GM21737 (cell line): ENCODE data around the gene GCNT1.
"Not testable (repeated sequence)": the region's sequence is repeated elsewhere in the genome, so short reads cannot be mapped to it uniquely, and the experiment has no call there.

ENCODE experiments used
- ATAC-seq: cut with Tn5 transposase; IDR thresholded peaks from one replicate; pipeline ENCODE4 v1.9.1; 2021; ENCODE audit warnings: mild to moderate bottlenecking, moderate library complexity; ENCODE audit not compliant: unreplicated experiment

The GCNT1 gene

DNA sequence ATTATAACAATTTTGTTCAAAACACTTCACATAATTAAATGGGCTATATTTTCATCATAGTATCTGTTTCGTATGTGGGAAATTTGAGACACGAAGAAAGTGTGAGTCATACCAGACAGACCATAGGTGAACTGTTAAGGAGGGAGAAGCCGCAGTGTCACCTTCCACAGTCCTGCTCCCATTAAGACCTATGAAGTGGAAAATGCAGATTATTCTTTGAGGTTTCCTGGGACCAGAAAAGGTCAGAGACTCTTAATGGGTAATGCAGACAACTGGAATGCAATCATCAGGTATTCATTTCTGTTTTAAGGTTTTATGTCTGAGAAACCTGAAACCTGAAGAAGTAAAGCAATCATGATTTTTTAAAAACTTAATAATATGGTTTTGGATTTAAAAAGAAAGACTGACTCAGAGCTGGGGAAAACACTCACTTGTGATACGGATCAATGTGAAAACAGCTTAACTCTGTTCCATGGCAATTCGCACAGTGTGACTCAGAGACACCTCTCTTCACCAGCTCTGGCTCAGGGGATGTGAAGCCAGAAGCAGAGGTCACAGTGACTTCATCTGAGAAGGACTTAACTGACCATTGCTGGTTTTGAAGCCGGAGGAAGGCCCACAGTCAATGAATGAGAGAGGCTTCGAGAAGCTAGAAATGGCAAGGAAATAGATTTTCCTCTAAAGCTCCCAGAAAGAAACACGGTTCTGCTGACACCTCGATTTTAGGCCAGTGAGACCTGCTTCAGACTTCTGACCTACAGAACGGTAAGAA is 17.2 kb upstream of the GCNT1 start:
- peak; percentile 56 for ATAC-seq

DNA sequence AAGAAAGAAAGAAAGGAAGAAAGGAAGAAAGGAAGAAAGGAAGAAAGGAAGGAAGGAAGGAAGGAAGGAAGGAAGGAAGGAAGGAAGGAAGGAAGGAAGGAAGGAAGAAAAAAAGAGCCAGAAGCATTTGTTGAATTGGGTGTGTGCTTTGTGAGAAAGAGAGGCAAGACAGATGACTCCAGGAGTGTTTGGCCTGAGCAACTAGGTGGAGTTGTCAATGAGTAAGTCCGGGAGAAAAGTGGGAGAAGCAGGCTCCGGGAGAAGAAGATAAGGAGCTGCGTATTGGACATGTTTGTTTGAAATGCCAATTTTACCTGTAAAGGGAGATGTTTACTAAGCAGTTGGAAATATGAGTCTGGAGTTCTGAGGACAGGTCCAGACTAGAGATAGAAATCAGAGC is 15.1 kb upstream of the GCNT1 start:
- no peak for ATAC-seq

DNA sequence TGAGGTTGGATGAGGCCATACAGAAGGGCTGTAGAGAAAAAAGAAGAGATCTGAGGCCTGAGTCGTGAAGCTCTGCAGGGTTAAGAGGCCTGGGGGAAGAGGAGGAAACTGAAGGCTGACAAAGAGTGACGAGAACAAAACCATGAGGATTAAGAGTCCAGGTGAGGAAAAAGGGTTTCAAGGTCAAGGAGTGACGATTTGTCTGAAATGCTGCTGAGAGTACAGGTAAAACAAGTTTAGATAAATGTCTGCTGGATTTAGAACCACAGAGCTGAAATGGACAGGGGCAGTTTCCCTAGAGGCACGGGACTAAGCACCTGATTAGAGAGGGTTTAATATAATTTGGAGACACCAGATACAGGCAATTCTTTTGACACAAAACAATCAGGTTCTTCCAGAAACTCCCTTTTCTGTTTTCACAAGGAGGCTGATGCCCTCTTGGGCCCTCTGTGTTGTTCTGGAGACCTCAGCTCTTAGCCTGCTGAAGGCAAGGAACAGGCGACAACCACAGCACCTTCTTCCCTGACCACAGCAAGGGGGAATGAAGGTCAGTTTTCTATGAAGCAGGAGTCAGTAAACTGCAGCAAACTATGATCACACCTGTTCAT is 14.6 kb upstream of the GCNT1 start:
- no peak for ATAC-seq

DNA sequence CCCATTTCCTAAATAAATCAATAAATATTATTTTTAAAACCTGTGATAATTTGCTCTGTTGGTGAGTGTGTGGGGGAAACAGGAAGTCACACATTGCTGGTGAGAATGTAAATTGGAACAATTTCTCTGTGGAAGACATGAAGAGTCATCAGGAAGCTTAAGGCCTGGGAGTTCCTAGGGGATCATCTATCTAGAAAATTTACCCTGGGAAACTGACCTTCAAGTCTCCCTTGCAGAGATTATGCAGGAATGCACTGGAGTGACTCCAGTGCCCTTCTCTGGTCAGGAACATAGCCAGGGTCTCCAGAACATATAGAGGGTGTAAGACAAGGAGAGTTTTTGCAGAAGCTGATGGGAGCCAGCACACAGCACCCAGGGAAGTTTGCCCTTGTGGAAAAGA is 13.0 kb upstream of the GCNT1 start:
- ATAC-seq = no peak

DNA sequence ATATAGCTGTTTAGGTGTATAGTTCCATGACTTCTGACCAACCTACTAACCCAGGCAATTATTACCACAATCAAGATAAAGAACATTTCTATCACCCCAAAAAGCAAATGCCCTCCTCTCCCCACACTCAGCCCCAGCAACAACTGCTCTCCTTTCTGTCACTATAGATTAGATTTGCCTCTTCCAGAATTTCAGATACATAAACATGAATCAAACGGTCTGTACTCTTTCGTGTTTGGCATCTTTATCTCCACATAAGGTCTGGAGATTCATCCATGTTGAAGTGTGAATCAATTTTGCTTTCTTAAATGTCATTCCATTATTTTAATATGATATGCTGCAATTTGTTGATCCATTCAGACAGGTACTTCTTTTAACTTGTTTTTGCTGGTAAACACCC is 10.5 kb upstream of the GCNT1 start:
- no peak for ATAC-seq

DNA sequence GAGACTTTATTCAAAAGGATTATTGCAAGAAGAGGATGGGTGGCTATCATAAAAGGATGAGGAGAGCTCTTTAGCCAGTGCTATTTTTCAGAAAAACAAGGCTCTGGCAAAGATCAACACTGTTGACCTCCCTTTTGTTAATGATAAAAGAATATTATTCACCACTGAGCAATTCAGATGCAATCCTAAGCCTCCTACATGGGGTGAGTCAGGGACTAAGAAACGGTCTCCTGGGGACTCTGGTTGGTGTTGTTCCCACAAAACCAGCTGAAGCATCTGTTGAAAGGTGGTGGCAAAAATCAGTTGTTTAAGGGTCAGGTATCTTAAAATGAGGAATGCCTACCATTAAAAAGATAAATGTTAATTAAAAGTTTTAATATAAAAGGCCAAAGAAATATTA is 7.7 kb upstream of the GCNT1 start:
- no peak for ATAC-seq

DNA sequence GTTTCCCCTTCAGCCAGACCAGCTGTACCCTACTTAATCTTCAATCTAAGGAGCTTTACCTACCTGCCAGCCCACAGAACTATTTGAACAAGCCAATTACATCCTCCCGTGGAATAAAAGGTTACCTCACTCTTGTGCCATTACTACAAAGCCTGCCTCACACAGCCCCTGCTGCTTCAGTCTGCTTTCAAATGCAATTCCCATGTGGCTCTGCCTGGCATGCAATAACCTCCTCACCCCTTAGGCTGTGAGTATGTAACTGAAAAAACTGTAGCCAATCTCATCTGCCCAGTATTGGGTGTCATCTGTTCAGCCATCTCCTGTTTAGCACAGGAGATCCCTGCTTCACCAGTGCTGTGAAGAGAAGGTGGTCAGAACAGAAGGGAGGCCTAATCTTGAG is 6.1 kb upstream of the GCNT1 start:
- ATAC-seq = no peak

DNA sequence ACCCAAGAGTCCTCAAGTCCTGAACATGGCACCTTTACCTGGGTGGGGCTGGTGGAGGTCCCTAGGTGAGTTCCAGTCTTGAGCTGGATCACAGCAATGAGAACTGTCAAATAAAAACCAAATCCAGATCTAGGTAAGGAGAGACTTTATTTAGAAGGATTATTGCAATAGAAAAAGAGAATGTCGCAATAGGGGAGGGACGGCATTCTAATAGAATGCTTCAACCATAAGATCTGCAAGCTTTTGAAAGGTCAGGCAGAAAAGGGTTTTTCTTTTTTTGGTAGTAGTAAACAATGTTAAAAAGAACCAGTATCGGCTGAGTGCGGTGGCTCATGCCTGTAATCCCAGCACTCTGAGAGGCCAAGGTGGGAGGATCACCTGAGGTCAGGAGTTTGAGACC is 5.2 kb upstream of the GCNT1 start:
- ATAC-seq = no peak

DNA sequence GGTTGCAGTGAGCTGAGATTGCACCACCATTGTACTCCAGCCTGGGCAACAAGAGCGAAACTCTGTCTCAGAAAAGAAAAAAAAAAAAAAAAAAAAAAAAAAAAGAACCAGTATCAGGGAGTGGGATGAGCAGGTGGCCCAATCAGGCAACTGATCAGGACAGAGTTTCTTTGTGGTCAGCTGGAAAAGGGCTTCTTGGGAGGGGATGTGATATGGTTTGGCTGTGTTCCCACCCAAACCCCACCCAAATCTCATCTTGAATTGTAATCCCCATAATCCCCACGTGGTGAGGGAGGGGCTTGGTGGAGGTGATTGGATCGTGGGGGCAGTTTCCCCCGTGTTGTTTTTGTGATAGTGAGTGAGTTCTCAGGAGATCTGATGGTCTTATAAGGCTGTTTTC is 4.7 kb upstream of the GCNT1 start:
- no peak for ATAC-seq

DNA sequence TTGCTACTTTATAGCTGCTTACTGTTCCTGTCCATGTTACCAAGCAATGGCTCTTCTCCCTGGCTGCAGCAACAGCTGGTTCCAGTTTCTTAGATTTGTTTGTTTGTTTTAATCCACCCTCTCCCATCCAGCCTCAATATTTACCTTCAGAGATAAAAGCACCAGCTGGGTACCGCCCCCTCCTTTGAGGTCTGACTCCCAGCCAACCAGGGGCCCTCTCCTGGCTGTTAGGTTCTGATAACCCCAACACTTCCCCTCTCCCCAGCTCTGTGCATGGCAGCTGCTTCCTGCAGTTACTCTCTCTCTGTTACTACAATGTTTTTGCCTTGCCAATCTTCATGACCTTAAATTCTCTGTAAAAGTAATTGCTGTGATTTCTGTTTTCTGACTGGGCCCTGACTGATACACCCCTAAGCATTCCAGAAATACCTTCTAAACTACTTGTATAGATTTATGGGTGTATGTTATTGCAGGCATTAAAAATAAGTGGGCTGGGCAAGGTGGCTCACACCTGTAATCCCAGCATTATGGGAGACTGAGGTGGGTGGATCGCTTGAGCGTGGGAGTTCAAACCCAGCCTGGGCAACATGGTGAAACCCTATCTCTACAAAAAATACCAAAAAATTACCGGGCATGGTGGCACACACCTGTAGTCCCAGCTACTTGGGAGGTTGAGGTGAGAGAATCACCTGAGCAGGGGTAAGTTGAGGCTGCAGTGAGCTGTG is 2.6 kb upstream of the GCNT1 start:
- no peak for ATAC-seq

DNA sequence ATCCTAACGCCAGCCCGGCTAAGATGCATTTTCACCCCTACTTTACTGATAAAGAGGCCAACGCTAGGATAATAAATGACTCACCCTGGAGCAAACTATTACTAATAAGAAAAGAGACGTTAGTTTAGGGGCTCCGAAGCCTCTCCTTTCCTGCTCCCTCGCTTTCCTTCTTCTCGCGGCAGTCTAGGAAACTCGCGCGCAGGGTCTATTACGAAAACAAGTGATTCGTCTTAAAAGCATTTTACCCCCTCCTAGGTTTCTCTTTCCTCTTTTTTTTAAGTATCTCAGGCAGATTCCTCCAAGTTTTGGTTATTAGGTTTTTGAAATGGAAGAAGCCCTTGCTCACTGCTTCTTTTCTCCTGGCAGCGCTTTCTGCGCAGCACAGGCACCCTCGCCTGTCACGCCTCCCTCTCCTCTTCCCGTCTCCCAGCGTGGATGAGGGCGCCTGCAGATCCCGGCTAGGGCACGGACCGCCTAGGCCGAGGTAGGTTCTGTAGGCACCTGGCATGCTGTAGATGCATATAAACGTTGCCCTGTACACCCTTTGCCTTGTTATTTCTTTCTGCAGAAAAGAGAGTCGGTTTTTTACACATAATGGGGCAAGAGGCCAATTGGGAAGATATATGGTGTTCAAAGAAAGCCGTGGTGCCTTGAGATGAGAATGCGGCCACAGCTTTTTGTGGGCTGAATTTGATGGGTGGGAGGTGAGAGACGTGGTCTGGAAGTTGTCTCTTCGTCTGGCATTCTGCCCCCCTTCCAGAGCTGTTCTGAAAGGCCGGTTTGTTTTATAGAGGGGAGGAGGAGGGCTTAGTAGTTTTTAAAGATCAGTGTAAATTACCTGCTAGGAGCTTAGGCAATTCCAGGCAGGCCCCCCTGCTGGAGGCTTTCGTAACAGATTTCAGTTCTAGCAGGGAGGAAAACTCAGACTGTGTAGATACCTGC is 983 bp downstream of the GCNT1 start:
- ATAC-seq = no peak

DNA sequence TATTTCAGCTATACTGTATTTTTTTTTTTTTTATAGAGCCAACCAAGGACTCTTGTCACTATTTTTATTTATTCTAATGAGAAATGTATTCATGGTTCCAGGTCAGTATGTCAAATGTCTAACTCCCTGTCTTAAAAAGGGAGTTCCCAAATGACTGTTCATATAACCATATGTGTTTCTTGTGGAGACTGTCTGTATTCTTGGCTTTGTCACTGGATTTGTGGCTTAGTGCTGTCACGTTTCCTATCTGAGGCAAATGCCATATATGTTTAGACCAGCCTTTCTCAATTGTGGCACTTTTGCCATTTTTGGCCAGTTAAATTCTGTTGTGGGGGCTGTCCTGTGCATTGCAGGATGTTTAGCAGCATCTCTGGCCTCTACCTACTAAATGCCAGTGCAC is 3.1 kb downstream of the GCNT1 start:
- no peak for ATAC-seq

DNA sequence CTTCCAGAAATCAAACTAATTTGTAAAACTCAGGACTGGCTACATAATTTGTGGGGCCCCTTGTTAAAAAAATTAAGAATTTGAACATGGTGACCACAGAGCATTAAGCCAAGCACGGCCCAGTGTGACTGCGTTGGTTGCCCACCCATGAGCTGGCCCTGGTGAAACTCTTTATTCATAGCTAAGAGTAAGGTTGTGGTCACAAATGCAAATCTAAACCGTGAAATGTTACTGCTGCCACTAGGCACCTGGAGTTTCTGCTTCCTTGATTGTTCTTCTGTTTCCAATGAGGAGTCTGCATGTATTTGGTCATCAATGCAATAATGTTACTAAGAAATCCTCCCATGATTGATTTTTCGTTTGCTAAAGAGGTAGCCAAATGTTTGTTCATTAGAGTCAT is 4.2 kb downstream of the GCNT1 start:
- peak; percentile 52 for ATAC-seq

DNA sequence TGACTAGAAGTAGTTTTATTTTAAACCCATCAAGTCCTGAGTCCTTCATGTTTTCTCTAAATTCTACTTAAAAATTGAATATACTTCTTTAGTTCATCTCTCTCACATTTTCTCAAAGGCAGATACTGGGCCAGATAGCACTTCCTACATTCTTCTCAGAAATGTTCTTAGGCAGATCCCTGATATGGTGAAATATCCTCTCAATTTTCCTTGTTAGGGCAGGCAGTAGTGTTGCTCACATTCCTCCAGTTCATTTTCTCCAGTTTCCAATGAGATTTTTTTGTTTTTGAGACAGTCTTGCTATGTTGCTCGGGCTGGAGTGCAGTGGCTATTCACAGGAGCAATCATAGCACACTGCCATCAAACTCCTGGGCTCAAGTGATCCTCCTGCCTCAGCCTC is 5.7 kb downstream of the GCNT1 start:
- no peak for ATAC-seq

DNA sequence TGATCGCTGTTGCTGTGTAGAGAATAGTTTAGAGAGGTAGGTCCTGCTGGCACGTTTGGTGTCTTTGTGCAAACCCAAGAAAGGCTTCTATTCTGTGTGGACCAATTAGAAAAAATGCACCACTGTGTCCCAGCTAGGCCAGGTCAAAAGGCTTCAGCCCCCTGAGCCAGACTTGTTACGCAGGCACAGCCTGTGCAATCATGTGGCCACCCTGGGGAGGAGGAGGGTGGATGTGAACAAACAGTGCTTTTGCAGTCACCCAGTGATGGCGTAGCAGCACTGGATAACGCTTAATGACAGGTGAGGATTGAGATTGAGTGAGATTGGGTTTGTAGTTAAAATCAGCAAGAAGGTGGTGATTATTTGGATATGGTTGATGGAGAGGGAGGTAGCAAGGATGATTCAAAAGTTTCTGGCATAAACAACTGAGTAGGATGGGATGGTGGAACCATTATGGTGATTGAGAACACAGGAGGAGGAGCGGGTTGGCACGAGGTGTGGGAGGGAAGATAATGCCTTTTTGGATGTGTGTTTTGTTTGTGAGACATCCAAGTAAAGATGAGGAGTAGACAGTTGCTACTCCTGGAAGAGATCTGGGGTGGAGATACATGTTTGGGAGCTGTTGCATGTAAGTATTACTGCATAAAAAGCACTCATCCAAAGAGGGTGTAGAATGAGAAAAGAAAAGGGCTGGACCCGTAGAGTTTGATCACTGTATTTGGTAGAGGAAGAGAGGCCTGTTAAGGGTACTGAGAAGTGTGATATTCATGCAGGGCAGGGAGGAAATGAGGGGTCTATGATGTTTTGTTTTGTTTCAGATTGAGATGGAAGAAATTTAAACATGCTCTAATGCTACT is 6.7 kb downstream of the GCNT1 start:
- ATAC-seq = no peak

DNA sequence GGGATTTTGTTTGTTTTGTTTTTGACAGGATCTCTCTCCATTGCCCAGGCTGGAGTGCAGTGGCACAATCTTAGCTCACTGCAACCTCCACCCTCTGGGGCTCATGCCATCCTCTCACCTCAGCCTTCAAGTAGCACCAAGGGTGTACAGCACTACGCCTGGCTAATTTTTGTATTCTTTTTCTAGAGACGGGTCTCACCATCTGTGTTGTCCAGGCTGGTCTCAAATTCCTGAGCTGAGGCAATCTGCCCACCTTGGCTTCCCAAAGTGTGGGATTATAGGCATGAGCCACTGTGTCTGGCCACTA is 7.3 kb downstream of the GCNT1 start:
- ATAC-seq = no peak

DNA sequence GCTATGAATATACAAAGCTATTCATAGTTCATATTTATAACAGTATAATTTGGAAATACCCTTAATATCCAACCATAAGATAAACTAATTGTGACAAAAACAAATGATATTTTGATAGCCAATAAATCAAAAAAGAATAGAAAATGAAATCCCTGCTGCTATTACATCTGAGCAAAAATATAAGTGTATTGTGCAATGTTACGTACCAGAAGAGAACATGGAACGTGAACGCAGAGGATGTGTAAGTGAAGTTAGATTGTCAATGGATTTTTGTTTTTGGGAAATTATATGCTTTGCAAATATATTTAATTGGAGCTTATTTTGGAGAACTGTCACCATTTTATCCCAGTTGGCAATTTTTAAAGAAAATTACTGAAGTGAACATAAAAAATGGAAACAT is 15.4 kb downstream of the GCNT1 start:
- ATAC-seq = no peak

DNA sequence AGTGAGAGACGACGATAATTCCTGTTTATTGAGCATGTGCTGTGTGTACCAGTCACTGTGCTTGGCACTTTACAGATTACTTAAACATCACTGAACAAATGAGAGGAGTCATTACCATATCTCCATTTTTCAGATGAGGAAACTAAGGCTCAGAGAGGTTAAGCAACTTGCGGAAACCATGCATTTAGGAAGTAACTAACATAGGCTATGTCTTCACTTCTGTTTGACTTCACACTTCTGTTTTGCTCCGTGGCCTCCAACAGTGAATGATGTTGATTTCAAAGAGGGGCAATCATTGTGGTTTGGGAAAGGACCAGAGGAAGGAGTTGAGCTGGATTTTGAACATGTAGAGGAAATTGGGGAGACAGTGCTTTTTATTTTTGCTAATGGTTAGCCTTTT is 16.7 kb downstream of the GCNT1 start:
- no peak for ATAC-seq

DNA sequence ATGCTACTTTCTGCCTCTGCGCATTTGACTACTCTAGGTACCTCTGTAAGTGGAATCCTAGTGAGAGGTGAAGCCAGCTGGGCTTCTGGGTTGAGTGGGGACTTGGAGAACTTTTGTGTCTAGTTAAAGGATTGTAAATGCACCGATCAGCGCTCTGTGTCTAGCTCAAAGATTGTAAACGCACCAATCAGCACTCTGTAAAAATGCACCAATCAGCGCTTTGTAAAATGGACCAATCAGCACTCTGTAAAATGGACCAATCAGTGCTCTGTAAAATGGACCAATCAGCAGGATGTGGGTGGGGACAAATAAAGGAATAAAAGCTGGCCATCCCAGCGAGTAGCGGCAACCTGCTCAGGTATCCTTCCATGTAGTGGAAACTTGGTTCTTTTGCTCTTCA is 18.8 kb downstream of the GCNT1 start:
- ATAC-seq = not testable (repeated sequence)

DNA sequence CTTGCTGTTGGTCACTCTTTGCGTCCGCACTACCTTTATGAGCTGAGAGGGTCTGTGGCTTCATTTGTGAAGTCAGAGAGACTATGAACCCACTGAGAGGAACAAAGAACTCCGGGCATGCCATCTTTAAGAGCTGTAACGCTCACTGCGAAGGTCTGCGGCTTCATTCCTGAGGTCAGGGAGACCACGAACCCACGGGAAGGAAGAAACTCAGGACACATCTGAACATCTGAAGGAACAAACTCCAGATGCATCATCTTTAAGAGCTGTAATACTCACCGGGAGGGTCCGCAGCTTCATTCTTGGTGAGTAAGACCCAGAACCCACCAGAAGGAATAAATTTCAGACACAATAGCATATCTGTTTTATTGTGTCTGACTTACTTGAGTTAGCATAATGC is 19.2 kb downstream of the GCNT1 start:
- no peak for ATAC-seq
